ENCODE measurements around the gene PET100. TPM values are rescaled to one million over a fixed set of nuclear protein-coding genes. Genes with fewer than 3 reads are reported as not detected.

PET100 gene
- total RNA-seq, 4 donors from 2014 or later, result 9.5 to 15.1 (median 12.9) TPM

GRCh38 chr19:7605490-7606222 is 23.9 kb upstream of the PET100 start:
- TF ChIP-seq POLR2A (IDR thresholded peaks at IDR 0.05), result no peak
- Histone ChIP-seq H3K27me3 (peaks cover 3 to 8% (median 6%) of the 10 kb centered on the region in 3 donors), H3K4me1 (no peaks in the 10 kb centered on the region), H3K36me3 (no peaks in the 10 kb centered on the region), H3K27ac (no peak overlapping the region), H3K4me3 (no peak overlapping the region), H3K9me3 (no peaks in the 10 kb centered on the region)
- DNase-seq (no peak), ATAC-seq (no peak)
- intact Hi-C loops (cut with DNase I; ENCODE audit: low total_unique reads), result no loop called here
- in situ Hi-C loops (cut with MboI; ENCODE audit: low sequenced_read_pairs in 4 of 4), result no loop called here

- Histone ChIP-seq H3K27me3 (peaks cover 3 to 8% (median 6%) of the 10 kb centered on the region in 3 donors), H3K4me1 (no peaks in the 10 kb centered on the region), H3K36me3 (no peaks in the 10 kb centered on the region), H3K9me3 (no peaks in the 10 kb centered on the region), H3K27ac (no peak overlapping the region), H3K4me3 (no peak overlapping the region)
- ATAC-seq, result no peak
- in situ Hi-C loops (cut with MboI; ENCODE audit: low sequenced_read_pairs in 4 of 4), result no loop called here
- DNase-seq, result no peak
- intact Hi-C loops (cut with DNase I; ENCODE audit: low total_unique reads), result no loop called here
- TF ChIP-seq CTCF (IDR thresholded peaks at IDR 0.05 in 4 of 5, conservative IDR thresholded peaks at IDR 0.05 in 1 of 5), result no peak
Measured at GRCh38 chr19:7606289-7606688, 23.3 kb upstream of the PET100 start.

- Histone ChIP-seq H3K4me3 (no peak overlapping the region), H3K27me3 (peaks cover under 1 to 6% (median 3%) of the 10 kb centered on the region in 3 donors), H3K36me3 (no peaks in the 10 kb centered on the region), H3K9me3 (no peaks in the 10 kb centered on the region), H3K4me1 (no peaks in the 10 kb centered on the region), H3K27ac (no peak overlapping the region)
- DNase-seq (no peak), ATAC-seq (no peak)
- TF ChIP-seq POLR2A (IDR thresholded peaks at IDR 0.05) (no peak), CTCF (IDR thresholded peaks at IDR 0.05 in 4 of 5, conservative IDR thresholded peaks at IDR 0.05 in 1 of 5) (no peak)
- intact Hi-C loops (cut with DNase I; ENCODE audit: low total_unique reads) (no loop called here), in situ Hi-C loops (cut with MboI; ENCODE audit: low sequenced_read_pairs in 4 of 4) (no loop called here)
Measured at GRCh38 chr19:7607212-7607873, 22.2 kb upstream of the PET100 start.

- H3K27ac ChIP-seq, result no peak overlapping the region
- H3K4me3 ChIP-seq, result no peak overlapping the region
- DNase-seq (no peak), ATAC-seq (no peak)
- intact Hi-C loops (cut with DNase I; ENCODE audit: low total_unique reads) (no loop called here), in situ Hi-C loops (cut with MboI; ENCODE audit: low sequenced_read_pairs in 4 of 4) (no loop called here)
- no peaks in the 10 kb centered on the region for H3K4me1 ChIP-seq
- TF ChIP-seq CTCF (IDR thresholded peaks at IDR 0.05 in 4 of 5, conservative IDR thresholded peaks at IDR 0.05 in 1 of 5) (no peak), POLR2A (IDR thresholded peaks at IDR 0.05) (no peak)
- H3K36me3 ChIP-seq, result no peaks in the 10 kb centered on the region
- H3K9me3 ChIP-seq, result no peaks in the 10 kb centered on the region
- peaks cover 0 to 3% (median 0%) of the 10 kb centered on the region in 3 donors for H3K27me3 ChIP-seq
Measured at GRCh38 chr19:7607874-7608560, 21.6 kb upstream of the PET100 start.

All from gastrocnemius medialis (tissue), 4 donors.